NCI-H2196 treated with DMSO at 0.1 percent for 48 hours (cell line): Measurements from ENCODE around the gene CDK4.

Experiments used
- DNase-seq: peaks from one replicate; lab custom pipeline; 2025; ENCODE audit not compliant: unreplicated experiment; lab: John Stamatoyannopoulos, UW

Gene CDK4

DNA sequence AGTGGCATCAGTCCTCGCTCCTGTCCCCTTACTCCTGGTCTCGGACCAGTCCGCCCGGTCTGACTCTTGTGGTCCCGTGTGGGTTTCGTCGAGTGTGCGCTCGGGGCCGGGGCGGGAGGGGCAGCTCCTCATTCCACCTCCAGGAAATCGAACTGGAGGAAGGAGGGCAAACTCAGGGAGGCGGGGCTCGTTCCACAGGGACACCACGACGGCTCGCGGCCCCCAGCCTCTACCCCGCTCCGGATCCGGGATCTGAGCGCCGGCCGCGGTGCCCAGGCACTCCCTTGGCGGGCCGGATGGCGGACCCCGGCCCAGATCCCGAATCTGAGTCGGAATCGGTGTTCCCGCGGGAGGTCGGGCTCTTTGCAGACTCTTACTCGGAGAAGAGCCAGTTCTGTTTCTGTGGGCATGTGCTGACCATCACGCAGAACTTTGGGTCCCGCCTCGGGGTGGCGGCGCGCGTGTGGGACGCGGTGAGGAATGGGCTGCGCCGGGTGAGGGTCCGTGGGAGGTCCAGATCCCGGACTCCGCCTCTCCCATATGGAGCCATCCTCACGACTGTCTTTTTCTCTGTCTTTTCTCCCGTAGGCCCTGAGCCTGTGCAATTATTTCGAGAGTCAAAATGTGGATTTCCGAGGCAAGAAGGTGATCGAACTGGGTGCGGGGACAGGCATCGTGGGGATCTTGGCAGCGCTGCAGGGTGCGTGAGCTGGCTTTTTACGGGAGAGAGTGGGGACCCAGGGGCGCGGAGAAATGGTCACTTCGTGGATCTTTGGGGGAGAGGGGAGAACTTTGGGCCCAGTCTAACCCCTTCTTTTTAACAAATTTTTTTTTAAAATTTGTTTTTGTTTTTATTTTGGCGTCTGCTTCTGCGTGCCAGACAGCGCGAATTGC, 20.6 kb upstream of the CDK4 start, which contains the start of gene EEF1AKMT3:
Gene EEF1AKMT3 (plus strand): TSS at position 186 of the 894 bp plus-strand sequence. CDS start 111 bp downstream, at position 297.
- DNase-seq: no peak

DNA sequence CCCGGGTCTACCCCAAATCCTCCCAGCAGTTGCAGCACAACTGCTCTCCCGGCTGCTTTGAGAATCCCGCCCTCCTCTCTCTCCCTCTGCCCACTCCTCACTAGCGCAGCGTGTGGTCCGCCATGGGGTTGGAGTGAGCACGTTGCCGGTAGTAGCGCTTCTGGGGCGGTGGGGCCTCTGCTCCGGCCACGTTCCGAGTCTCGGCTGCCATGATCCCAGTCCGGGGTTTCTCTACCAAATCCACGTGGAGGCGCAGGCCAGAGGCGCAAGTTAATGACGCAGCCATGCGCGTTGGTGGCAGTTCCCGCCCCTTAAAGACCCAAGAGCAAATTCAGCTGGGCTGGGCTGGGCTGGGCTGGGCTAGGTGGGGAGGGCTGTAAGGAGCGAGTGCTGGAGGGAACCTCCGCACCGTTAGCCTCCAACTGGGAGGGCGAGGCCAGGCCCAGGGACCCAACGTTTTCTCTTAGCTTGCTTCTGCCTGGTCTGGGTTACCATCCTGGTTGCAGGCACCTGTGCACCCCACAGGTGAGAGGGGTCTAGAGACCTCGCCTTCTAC, 19.8 kb upstream of the CDK4 start, which contains the start of gene METTL1:
Gene METTL1 (minus strand): TSS at position 233 of the 556 bp plus-strand sequence. CDS start 22 bp downstream, at position 211.
- DNase-seq: peak; percentile 89

DNA sequence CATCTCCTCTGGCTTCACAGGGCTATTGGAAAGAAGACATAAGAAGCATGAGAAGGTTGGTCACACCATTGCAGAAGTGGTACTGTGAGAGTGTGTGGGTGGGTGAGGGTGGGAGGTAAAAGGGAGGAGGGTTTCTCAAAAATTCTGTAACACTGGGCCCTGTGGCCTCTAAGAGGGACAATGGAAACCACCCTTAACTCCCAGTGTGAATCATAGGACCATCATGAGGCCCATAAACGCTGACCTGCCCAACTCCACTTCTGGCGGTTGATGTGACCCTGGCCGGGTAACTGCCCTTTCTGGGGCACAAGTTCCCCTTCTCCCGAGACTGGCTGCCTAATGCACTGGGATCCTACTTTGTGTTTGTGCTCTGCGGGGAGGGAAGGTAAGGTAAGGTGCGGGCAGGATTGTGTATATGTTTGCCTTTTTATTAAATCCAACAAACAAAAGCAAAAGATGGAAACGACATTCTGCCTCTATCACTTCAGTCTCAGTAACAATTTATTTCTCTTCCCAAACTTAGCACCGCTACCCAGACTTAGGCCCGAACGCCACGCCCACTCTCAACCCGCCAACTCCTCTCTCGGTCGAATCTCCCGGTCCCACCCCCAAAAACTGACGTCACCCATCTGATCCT, 19.2 kb upstream of the CDK4 start:
- DNase-seq: peak; percentile 80

DNA sequence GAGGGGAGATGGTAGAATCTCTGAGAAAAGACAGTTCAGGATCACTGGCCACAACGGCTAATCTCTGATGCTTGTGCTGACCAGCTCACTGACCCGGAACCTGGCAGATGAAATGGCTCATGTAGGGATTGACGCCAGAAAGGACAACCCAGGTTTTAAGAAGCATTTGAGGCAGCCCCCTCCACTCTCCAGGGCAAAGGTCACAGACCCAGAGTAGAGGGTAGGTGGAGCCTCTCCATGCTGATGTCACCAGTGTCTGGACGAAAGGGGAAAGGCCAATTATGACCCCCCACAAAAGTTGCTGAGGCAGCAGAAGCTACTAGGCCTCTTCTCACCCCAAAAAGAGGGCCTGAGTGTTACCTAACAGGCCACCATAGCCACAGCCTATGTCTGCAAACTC, 18.6 kb upstream of the CDK4 start:
- DNase-seq: no peak

DNA sequence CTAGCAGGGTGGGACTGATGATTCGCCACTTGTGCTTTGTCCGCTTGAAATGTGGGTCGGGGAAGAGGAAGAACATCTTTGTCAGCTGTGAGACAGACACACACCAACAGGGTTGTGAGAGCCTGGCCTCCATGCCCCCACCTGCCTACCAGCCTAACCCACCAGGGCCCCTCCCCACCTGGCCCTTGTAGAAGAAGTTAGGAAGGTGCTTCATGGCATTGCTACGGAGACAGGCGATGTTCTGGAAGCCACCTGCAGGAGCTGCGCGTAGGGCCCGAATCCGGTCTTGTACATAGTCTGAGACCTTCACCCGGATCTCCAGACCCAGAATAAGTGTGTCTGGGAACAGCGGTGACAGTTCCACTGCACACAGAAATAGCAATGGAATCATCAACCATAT, 17.5 kb upstream of the CDK4 start:
- no peak for DNase-seq

DNA sequence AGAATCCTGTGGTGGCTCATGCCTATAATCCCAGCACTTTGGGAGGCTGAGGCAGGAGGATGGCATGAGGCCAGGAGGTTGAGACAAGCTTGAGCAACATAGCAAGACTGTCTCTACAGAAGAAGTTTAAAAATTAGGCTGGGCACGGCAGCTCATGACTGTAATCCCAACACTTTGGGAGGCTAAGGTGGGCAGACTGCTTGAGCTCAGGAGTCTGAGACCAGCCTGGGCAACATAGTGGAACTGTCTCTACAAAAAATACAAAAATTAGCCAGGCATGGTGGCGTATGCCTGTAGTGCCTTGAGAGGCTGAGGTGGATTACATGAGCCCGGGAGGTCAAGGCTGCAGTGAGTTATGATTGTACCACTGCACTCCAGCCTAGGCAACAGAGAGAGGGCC, 15.8 kb upstream of the CDK4 start:
- DNase-seq: no peak

DNA sequence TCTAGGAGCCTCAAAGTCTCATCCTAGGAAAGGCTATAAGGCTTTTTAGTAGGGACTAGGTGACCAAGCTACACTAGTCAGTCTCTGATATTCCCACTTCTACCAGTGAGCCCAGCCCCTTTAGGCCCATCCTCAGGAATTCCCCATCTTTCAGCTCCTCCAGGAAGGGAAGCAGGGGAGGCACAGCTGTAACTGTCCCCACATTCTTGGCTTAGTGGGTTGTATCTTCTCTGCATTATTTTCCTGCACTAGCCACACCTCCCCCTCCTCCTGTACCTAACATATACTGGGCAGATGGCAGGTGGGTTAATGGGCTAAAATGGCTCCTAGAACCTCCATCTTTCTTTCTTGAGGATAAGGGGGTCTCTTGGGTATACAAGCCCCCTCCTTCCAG, 15.2 kb upstream of the CDK4 start:
- no peak for DNase-seq

DNA sequence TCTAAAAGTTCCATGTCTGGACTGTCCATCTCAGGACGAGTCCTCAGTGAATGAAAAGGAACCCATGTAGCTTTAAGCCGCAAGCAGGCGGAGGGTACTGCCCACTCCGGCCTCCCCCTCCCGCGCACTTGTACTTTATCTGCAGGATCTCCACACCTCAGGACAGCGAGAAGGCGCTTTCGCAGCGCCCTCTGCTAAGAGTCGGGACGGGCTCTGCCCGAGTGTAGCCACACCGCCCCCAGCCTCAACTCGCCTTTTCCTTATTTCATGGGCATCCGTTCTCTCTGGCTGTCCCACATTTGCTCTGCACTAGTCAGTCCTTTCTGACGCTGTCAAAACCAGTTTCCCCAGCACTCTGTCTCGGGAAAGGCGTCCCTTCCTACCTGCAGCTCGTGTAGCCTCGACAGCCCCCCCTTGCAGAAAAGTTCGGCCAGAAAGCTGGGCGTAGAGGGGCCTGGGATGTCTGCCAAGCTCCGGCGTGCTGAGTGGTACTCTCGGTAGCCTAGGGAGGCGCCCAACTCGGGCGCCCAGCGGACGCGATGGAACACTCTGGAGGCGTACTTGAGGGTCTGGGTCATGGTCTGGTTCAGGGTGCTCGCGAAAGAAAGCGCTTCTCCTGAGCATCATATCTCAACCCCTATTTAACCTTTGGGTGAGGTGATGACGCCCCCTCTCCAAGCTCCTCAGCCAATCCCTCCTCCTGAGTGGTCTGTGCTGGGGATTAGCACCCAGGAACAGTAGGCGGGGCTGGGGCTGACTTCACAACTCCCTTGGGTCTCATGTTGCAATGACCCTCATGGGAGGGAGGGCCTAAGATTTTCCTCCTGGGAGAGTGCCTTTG, 14.6 kb upstream of the CDK4 start, which contains the start of gene CYP27B1:
Gene CYP27B1 (minus strand): TSS at position 615 of the 841 bp plus-strand sequence. CDS start 37 bp downstream, at position 578.
- DNase-seq: no peak

DNA sequence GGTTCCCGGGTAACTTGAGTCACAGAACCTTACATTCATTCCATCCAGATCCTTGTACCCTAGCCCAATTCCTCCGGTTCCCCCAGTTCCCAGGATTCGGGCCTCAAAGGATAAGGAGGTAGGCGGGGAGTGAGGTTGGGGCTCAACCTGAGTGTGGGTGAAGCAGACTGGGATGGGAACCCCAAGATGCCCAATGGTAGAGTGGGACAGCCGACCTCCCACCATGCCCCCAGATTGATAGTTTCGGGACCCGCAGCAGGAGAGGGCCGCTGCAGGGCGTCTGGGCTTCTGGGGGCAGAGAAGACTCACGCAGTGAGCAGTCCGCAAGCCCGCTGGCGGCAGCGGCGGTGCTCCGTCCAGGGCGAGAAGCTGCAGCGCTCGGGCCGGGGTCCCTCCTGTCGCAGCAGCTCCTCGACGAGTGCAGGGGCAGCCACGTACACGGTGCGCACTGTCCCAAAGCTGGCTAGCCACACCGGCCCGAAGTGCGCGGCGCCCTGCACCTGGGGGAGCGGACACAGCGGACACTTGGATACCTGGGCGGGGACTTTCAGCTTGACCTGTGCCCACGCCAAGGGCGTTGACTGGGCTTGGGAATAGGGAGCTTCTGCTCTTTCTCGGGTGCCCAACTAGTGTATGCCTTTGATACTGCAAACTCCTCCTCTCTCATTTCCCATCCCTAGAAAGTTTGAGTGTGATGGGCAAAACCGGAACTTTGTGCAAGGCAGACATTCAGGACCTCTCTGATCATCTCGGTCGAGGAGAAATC, 13.8 kb upstream of the CDK4 start:
- DNase-seq: no peak

DNA sequence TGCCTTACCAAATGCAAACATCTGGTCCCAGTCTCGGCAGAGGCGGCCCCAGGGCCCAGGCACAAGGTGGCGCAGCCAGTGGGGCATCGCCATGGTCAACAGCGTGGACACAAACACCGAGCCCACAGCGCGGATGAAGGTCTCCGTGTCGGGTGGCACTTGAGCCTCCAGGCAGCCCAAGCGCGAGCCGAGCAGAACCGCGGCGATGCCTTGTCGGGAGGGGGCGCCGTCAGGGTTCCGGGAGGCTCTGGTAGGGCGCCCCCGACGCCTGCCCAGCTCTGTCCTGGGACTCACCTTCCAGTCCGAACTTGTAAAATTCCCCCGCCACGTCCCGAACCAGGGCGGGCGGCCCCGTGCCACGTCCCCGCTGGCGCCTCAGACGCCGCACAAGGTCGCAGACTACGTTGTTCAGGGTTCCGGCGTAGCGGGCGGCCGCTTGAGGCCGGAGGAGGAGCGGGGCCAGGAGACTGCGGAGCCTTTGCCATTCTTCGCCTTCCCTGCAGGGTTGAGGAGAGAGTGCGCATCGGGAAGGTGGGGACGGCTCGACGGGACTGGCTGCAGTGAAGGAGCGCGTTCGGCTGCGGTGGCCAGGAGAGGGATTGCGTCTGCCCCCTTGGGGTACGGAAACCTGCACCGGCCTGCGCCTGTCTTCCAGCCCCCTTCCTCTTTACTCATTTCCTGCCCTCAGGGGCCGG, 13.0 kb upstream of the CDK4 start:
- DNase-seq: no peak

DNA sequence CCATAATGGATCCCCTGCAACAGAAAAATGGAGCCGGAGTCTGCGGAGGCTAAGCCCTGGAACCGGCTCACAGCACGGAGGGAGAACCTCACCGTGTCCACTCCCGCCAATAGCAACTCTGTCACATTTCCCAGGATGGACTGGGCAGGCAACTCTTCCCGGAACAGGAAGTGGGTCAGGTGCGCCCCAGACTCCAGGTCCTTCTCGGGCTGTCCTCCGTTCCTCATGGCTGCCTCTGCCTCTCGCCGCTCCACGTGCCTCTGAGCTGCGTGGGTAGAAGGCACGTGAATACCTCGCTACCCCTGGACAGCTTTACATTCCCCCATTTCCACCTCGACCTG, 12.5 kb upstream of the CDK4 start:
- no peak for DNase-seq

DNA sequence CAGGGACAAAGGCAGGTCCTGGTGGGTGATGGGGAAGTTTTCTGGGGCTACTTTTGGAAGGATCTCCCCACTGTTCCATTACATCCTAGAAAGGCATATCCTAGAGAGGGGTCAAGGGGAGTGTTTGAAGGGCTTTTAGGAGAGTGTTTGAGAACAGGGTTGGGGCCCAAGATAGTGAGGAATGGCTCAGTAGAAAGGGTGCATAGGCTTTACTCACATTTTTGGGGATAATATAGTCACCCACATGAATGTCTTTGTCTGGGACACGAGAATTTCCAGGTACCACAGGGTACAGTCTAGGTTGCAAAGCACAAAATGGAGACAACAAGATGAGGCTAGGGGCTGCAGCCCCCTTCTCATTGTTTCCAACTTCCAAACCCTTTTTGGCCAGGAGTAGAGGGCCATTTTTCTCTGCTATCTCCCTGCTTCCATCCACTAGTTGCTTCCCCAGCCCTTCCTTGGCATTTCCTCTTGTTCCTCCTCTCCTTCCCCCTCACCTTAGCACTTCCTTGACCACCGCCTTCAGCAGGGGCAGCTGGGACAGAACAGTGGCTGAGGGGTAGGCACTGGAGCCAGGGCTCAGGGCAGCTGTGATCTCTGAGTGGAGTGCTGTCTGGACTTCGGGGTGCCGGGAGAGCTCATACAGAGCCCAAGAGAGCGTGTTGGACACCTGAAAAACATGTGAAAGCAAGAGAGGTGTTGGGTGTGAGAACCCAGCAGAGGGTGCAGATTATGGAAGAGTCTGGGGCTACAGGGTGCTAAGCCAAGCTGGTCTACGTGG, 12.0 kb upstream of the CDK4 start:
- no peak for DNase-seq

DNA sequence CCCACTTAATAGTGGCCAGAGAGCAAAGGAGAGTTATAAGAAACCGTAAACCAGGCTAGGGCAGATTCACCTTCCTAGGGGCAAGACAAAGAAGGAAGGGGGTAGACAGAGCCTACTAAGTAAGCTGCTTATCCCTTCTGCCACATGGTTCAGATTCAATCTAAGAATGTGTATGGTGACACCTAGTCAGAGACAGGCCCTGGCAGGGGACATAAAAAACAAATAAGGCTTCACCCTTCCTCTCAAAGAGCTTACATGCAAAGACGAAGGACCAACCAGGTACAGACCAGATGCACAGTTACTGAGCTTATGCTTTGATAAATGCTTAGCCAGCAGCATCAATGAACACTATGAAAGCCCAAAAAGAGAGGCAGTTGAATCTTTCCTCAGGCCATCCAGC, 10.4 kb upstream of the CDK4 start:
- DNase-seq: no peak

DNA sequence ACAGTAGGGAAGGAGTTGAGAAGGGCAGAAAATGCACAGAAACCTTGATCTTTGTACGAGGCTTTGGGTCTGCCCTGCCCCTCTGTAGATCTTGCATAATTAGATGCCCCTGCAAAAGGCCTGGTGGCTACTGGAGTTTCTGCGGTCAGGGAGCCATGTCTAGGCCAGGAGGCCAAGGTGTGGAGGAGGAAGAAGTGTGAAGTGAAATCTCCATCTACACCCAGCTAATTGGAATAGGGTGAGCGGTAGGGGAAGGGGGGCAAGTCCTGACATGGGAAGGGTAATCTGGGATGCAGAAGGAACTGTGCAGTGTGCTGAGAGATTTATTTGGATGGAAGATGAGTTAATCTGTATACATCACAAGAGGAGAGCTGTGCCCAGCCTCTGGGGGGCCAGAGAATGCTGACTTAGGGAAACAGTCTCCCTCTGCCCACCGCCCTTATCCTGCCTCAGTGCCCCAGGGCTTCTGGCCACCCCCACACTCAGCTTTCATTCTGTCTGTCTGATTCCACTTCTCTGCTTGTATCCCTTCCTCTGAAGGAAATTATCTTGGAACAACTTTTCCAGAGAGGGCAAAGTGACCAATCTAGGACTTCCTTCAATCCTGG, 9.4 kb upstream of the CDK4 start:
- DNase-seq: no peak

DNA sequence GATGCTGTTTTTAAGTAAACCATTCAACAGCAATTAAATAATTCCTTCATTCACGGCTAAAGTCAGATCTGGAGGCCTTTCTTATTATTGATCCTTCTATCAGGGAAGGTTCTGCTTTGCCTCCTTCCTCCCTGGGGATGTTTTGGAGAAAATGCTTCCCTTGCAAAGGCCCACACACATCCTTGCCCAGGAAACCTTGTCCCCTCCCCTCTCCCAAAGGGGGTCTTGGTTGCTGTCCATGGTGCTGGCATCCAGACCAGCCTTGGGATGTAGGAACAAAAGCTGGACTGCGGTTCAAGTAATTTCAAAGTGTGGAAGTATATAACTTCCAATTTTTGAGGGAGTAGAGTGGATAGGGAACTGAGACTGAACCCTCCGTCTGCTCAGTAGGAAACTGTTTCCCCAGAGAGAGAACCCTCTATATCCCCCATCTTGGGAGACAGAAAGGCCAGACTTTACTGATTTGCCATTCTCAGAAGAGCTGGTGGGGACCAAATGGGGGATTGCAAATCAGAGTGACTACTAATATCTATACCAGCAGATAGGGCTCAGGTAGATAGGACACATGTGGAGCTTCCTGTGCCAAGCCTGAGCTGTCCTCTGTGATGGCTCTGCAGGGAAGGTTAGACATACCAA, 8.4 kb upstream of the CDK4 start:
- no peak for DNase-seq

DNA sequence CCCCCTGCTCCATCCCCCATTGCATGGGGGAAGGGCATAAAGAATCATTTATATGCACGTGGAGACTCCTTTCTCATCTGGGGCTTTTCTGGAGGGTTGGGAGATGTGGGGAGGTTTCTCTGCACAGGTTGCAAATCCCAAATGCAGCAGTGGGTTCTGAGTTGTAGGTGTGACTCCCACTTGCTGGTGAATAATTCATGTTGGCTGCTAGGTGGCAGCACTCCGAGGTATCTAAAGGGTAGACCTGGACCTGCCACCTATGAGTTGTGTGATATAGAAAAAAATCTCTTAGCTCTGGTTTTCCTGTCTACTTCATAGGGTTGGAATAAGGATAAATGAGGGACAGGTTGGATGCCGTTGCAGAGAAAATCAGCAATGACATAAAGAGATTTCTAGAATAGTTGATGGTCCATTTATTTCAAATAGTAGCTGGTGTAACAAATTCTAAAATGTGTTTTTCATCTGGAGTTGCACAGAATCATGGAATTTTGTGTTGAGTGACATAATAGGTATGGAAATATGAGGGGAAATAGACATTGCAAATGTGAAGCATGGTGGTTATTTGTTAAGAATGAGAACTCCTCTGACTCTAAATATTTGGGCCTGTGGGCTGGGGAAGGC, 7.4 kb upstream of the CDK4 start:
- DNase-seq: peak; percentile 40

DNA sequence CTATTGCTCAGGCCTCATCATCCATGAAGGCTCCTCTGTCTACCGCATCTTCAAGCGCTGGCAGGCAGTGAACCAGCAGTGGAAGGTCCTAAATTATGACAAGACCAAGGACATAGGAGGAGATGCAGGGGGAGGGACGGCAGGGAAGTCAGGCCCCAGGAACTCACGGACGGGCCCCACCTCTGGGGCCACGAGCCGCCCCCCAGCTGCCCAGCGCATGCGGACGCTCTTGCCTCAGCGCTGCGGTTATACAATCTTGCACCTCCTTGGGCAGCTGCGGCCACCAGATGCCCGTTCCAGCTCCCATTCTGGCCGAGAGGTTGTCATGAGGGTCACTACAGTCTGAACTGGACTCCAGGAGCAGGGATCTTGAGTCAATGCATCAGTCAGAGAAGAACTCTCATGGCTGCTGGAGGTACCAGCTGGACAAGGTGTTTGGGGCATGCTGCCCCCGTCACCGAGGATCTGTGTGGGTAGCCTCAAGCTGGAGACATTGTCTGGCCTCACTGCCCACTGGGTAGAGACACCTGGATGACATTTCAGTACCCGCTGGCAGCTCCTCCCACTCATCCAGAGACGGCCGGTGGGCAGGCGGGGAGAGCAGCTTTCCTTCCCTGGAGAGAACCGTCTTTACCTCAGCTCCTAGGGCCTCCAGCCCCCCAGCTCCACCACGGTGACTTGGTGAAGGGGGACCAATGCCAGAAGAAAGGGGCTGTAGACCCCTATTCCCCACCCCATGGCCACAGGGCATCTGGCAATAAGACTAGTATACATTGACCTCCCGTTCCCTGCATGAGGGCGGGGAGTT, 6.6 kb upstream of the CDK4 start:
- DNase-seq: no peak
